ENCODE data around the gene WTIP.

The WTIP gene

GRCh38 chr19:34493038-34493648 is 11.6 kb downstream of the WTIP start:
- DNase-seq (ENCODE audit: low read depth): no peak
- TF ChIP-seq CTCF (conservative IDR thresholded peaks at IDR 0.05; ENCODE audit: low read depth, low read length): no peak
- H3K4me3 ChIP-seq (ENCODE audit: low read length): no peak overlapping the region

- TF ChIP-seq CTCF (conservative IDR thresholded peaks at IDR 0.05; ENCODE audit: low read depth, low read length): no peak
- DNase-seq (ENCODE audit: low read depth): no peak
- no peak overlapping the region for H3K4me3 ChIP-seq (ENCODE audit: low read length)
Measured at GRCh38 chr19:34493649-34494044, 12.1 kb downstream of the WTIP start.

GRCh38 chr19:34494601-34495000 is 13.0 kb downstream of the WTIP start:
- no peak overlapping the region for H3K4me3 ChIP-seq (ENCODE audit: low read length)
- TF ChIP-seq CTCF (conservative IDR thresholded peaks at IDR 0.05; ENCODE audit: low read depth, low read length): no peak
- no peak for DNase-seq (ENCODE audit: low read depth)

- no peak for DNase-seq (ENCODE audit: low read depth)
- no peak overlapping the region for H3K4me3 ChIP-seq (ENCODE audit: low read length)
- TF ChIP-seq CTCF (conservative IDR thresholded peaks at IDR 0.05; ENCODE audit: low read depth, low read length): no peak
Measured at GRCh38 chr19:34495416-34495815, 13.9 kb downstream of the WTIP start.

GRCh38 chr19:34497112-34497805 is 15.7 kb downstream of the WTIP start:
- DNase-seq (ENCODE audit: low read depth): no peak
- no peak for TF ChIP-seq CTCF (conservative IDR thresholded peaks at IDR 0.05; ENCODE audit: low read depth, low read length)
- H3K4me3 ChIP-seq (ENCODE audit: low read length): no peak overlapping the region

GRCh38 chr19:34499155-34499834 is 17.7 kb downstream of the WTIP start:
- DNase-seq (ENCODE audit: low read depth): no peak
- no peak overlapping the region for H3K4me3 ChIP-seq (ENCODE audit: low read length)
- no peak for TF ChIP-seq CTCF (conservative IDR thresholded peaks at IDR 0.05; ENCODE audit: low read depth, low read length)
